Brain microvascular endothelial cell (primary cell): ENCODE results near the gene USP2.

Source experiments
- DNase-seq: peaks from one replicate; pipeline ENCODE4 v3.0.0-alpha.2; 2020
- H3K27ac ChIP-seq: fragments of 250-450 bp; sonication (Bioruptor Pico); 2 replicates; pipeline ENCODE4 v1.5.1; 2020; ENCODE audit warnings: mild to moderate bottlenecking, moderate library complexity
- H3K27me3 ChIP-seq: fragments of 250-450 bp; sonication (Bioruptor Pico); replicated peaks from 2 replicates; pipeline ENCODE4 v1.5.1; 2020; ENCODE audit warnings: mild to moderate bottlenecking
- H3K36me3 ChIP-seq: fragments of 250-450 bp; sonication (Bioruptor Pico); replicated peaks from 2 replicates; pipeline ENCODE4 v1.5.1; 2020; ENCODE audit warnings: mild to moderate bottlenecking
- H3K4me3 ChIP-seq: 2 replicates; pipeline ENCODE4 v1.5.1; 2011; ENCODE audit warnings: low read depth, mild to moderate bottlenecking, control low read depth, low read length, moderate library complexity
- in situ Hi-C: cut with HindIII; loops from 2 replicates; pipeline ENCODE4 v1.10.0; 2017; ENCODE audit warnings: low sequenced_read_pairs, low pct_ligation_motif_present
- TF ChIP-seq, protein P1 (sequence below): IDR thresholded peaks from 2 replicates; pipeline ENCODE4 v1.5.1; 2011; ENCODE audit warnings: low read depth, mild to moderate bottlenecking, moderate library complexity, low read length, control low read depth, inconsistent platforms; ENCODE audit errors: missing control alignments

USP2 gene

DNA sequence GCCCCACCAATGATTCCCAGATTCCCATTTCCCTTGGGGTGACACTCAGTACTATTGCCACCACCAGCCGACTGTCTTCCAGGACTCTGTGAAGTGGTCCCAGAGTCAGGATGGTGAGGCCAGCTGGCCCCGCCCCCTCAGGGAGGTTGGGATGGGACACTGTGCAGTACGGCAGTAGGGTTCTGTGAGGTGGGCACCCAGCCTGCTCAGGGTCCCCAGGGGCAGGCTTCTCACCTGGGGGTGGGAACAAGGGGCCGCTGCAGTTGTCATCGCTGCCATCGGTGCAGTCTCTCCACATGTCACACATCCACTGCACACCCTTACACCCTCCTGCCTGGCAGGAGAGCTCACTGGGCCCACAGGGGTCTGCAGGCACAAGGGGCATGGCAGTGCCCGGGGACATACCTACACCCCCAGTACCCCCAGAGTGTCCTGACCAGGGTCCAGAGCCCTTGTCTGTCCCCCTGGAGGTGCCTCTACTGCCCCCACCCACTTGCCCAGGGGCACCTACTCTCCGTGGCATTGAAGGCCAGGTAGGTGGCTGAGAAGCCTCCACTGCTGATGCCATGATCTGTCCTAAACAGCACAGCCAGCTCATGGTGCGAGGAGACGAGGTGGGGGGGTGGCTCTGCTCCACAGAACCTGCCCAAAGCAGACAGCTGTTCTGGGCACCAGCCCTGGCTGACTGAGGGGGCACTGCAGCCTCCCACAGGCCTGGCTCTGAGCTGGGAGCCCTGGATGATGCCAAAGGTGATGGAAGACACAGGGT lies 38.9 kb downstream of the USP2 start:
- TF ChIP-seq, protein P1, sequence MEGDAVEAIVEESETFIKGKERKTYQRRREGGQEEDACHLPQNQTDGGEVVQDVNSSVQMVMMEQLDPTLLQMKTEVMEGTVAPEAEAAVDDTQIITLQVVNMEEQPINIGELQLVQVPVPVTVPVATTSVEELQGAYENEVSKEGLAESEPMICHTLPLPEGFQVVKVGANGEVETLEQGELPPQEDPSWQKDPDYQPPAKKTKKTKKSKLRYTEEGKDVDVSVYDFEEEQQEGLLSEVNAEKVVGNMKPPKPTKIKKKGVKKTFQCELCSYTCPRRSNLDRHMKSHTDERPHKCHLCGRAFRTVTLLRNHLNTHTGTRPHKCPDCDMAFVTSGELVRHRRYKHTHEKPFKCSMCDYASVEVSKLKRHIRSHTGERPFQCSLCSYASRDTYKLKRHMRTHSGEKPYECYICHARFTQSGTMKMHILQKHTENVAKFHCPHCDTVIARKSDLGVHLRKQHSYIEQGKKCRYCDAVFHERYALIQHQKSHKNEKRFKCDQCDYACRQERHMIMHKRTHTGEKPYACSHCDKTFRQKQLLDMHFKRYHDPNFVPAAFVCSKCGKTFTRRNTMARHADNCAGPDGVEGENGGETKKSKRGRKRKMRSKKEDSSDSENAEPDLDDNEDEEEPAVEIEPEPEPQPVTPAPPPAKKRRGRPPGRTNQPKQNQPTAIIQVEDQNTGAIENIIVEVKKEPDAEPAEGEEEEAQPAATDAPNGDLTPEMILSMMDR, result no peak
- Histone ChIP-seq H3K27ac (no peak overlapping the region), H3K36me3 (no peaks in the 10 kb centered on the region), H3K27me3 (peaks cover 18% of the 10 kb centered on the region), H3K4me3 (no peak overlapping the region)
- in situ Hi-C loops, result no loop called here
- DNase-seq, result no peak

DNA sequence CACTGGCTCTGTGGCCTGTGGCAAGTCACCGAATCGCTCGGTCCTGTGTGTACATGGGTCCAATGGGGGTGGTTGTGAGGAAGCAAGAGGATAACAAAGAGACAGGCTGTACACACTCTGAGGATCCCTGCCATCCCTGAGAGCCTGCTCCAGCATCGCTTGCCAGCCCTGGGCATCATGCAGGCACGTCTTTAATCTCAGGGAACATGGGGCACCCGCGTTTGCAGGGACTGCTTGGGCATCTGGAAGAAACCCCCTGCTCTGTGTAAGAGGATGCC lies 39.5 kb downstream of the USP2 start:
- no peak overlapping the region for H3K27ac ChIP-seq
- no peak overlapping the region for H3K4me3 ChIP-seq
- in situ Hi-C loops, result no loop called here
- no peak for DNase-seq
- TF ChIP-seq, protein P1, result no peak
- peaks cover 18% of the 10 kb centered on the region for H3K27me3 ChIP-seq
- H3K36me3 ChIP-seq, result no peaks in the 10 kb centered on the region

DNA sequence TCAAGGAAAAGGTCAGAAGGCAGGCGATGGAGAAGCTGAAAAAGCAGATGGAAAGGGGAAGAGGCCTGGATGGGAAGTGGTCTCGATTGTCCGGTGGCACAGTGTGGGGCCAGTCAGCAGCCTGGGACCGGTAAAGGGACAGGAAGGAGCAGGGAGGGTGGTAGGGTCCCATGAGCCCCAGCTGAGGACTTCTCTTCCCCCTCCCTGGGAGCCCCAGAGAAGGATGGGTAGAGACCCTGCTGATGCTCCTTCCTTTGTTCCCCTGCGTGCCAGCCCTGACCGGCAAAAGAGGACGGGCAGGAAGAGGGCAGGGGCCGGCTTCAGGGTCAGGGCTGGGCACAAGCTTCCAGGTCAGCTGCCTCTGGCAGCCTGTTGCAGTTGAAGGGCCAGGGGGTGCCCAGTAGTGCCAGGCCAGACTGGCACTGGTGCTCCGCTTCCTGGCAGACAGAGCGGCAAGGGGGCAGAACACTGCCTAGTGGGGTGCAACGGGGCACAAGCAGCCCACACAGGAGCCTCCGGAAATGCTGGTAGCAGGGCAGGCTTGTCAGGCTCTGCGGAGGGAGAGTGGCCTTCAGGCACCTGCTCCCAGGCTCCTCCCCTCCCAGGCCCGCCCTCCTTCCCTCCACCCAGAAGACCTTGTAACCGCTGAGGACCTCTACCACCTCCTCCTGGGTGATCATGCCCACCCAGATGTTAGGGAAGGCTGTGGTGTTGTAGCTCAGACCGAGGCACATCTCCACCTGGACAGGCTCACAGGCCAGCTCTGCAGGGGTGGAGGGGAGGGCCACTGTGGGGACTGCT lies 40.1 kb downstream of the USP2 start:
- DNase-seq, result no peak
- TF ChIP-seq, protein P1, result no peak
- Histone ChIP-seq H3K27me3 (peaks cover 15% of the 10 kb centered on the region), H3K4me3 (no peak overlapping the region), H3K36me3 (no peaks in the 10 kb centered on the region), H3K27ac (no peak overlapping the region)
- in situ Hi-C loops, result no loop called here

DNA sequence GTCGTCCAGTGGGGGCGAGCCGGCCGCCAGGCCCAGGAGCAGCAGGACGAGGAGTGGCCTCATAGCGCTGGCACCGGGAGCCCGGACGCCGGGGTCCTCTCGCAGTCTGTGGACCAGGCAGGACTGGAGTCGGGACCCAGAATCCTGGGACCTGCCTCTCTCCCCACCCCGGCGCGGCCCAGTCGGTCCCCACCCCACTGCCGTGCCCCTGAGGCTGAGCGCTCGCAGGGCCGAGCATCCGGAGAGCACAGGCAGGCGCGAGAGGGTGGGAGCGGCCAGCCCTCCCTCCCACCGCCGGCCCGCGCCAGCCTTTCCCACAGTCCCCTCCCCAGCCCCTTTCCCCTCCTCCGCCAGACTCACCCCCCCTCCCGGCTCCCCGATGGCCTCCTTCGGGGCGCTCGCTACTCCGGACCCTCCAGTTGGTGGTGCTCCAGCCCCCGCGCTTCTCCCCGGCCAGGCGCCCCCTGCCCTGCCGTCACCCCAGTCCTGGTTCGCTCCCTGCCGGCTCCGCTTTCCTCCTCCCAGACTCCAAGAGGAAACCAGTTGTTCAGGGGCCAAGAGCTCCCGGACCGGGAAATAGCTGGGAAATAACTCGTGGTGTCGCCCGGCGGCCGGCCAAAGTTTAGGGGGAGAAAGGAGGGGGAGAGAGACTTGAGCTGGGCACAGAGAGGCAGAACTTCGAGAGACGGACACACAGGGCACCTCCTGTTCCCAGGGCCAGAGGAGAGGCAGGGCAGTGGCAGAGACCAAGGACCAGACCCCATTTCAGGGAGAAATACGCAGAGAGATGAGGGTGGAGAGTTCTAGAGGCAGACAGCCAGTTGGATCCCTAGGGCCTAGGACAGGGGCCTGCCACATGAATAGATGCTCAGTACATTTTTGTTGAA lies 40.9 kb downstream of the USP2 start, which contains the start of gene C1QTNF5:
Gene C1QTNF5 (minus strand): TSS at position 549 of the 887 bp plus-strand sequence. CDS start 486 bp downstream, at position 63.
- DNase-seq, result no peak
- TF ChIP-seq, protein P1, result no peak
- Histone ChIP-seq H3K27me3 (peaks cover 15% of the 10 kb centered on the region), H3K27ac (no peak within 1 kb of the TSS), H3K4me3 (peak within 1 kb of the TSS; percentile 42), H3K36me3 (no peaks in the 10 kb centered on the region)
- in situ Hi-C loops, result no loop called here

DNA sequence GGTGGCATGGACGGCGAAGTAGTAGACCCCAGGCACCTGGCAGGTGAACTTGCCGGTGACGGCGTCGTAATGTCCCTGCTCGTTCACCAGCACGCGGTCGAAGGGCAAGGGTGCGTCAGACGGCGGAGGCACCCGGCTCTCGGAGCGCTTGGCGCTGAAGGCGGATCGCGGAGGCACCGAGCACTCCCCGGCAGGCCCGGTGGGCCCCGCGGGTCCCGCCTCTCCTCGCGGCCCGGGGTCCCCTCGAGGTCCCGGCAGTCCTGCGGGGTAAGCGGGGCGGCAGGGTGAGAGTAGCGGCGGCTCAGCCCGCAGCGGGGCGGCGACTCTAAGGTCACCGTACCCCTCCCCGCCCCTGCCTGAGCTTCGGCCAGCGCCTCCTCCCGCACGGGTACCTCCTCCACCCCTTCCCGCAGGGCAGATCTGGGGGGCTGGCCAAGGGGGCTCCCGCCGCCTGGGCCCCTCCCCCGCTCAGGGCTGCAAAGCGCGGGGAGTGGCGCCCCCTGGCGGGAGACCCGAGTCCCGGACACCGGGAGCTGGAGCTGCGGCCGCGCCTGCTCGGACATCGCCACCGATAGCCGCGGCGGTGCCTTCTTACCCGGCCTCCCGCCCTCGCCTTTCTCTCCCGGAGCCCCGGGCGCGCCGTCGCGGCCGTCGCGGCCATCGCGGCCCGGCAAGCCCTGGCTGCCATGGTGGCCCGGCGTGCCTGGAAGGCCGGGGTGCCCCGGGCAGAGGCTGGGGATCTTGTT lies 41.7 kb downstream of the USP2 start:
- no peaks in the 10 kb centered on the region for H3K36me3 ChIP-seq
- peaks cover 15% of the 10 kb centered on the region for H3K27me3 ChIP-seq
- no peak for DNase-seq
- in situ Hi-C loops, result no loop called here
- TF ChIP-seq, protein P1, result peak; percentile 71
- no peak overlapping the region for H3K27ac ChIP-seq
- peak overlapping the region; percentile 42 for H3K4me3 ChIP-seq
